ENCODE results near the gene MYO1D.

The MYO1D gene

GRCh38 chr17:32486111-32486700 lies 390.7 kb downstream of the MYO1D start:
- ATAC-seq (replicated peaks): peak; percentile 82

GRCh38 chr17:32485261-32486110 lies 391.4 kb downstream of the MYO1D start:
- Mint-ChIP-seq H3K4me3 (peak overlapping the region; percentile 76 to 80), H3K9me3 (no peaks in the 10 kb centered on the region), H3K27me3 (no peaks in the 10 kb centered on the region), H3K27ac (peak overlapping the region; percentile 59 to 89), H3K4me1 (ENCODE audit: low read depth in 2 of 2) (peaks cover 18 to 38% of the 10 kb centered on the region in 2 donors), H3K36me3 (ENCODE audit: insufficient read depth) (peaks cover 36% of the 10 kb centered on the region)
- DNase-seq: no peak
- no peak for ATAC-seq (replicated peaks)

More at GRCh38 chr17:32486111-32486700, 390.7 kb downstream of the MYO1D start:
- H3K27ac Mint-ChIP-seq: peak overlapping the region; percentile 59 to 89
- peak overlapping the region; percentile 76 to 80 for H3K4me3 Mint-ChIP-seq
- peaks cover 18 to 45% of the 10 kb centered on the region in 2 donors for H3K4me1 Mint-ChIP-seq (ENCODE audit: low read depth in 2 of 2)
- H3K36me3 Mint-ChIP-seq (ENCODE audit: insufficient read depth): peaks cover 31% of the 10 kb centered on the region
- peak; percentile 55 to 68 (median 63) for DNase-seq
- no peaks in the 10 kb centered on the region for H3K27me3 Mint-ChIP-seq
- no peaks in the 10 kb centered on the region for H3K9me3 Mint-ChIP-seq

DNA sequence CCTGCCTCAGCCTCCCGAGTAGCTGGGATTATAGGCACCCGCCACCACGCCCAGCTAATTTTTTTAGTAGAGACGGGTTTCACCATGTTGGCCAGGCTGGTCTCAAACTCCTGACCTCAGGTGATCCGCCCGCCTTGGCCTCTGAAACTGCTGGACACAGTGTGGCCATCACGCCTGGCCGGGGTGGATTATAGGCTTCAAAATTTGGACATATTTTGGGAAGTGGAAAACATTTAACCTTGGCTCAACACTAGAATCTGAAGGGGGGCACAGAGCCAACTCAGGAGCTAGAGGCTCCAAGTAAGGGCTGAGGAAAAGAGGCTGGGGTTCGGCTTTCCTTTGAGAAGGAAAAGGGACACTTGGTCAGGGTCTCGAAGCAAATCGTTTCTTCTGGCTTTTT lies 392.3 kb downstream of the MYO1D start:
- H3K9me3 Mint-ChIP-seq: no peaks in the 10 kb centered on the region
- H3K4me1 Mint-ChIP-seq (ENCODE audit: low read depth in 2 of 2): peaks cover 17 to 30% of the 10 kb centered on the region in 2 donors
- H3K27ac Mint-ChIP-seq: peak overlapping the region in 1 of 2 donors; percentile 2
- DNase-seq: no peak
- H3K27me3 Mint-ChIP-seq: no peaks in the 10 kb centered on the region
- H3K4me3 Mint-ChIP-seq: no peak overlapping the region
- ATAC-seq (replicated peaks): no peak
- peaks cover 44% of the 10 kb centered on the region for H3K36me3 Mint-ChIP-seq (ENCODE audit: insufficient read depth)

- Mint-ChIP-seq H3K4me1 (ENCODE audit: low read depth in 2 of 2) (peaks cover 13 to 25% of the 10 kb centered on the region in 2 donors), H3K9me3 (no peaks in the 10 kb centered on the region), H3K27ac (peak overlapping the region; percentile 2 to 79), H3K36me3 (ENCODE audit: insufficient read depth) (peaks cover 50% of the 10 kb centered on the region), H3K27me3 (no peaks in the 10 kb centered on the region), H3K4me3 (no peak overlapping the region)
- no peak for DNase-seq
- no peak for ATAC-seq (replicated peaks)
These were observed 392.9 kb downstream of the MYO1D start for GRCh38 chr17:32484041-32484461.

GRCh38 chr17:32483451-32484019 lies 393.4 kb downstream of the MYO1D start:
- no peaks in the 10 kb centered on the region for H3K9me3 Mint-ChIP-seq
- H3K27me3 Mint-ChIP-seq: no peaks in the 10 kb centered on the region
- H3K4me3 Mint-ChIP-seq: peak overlapping the region; percentile 18 to 30
- peak; percentile 16 for ATAC-seq (replicated peaks)
- peak overlapping the region; percentile 79 to 86 for H3K27ac Mint-ChIP-seq
- peaks cover 52% of the 10 kb centered on the region for H3K36me3 Mint-ChIP-seq (ENCODE audit: insufficient read depth)
- peak; percentile 25 to 45 (median 28) for DNase-seq
- peaks cover 13 to 19% of the 10 kb centered on the region in 2 donors for H3K4me1 Mint-ChIP-seq (ENCODE audit: low read depth in 2 of 2)

- H3K9me3 Mint-ChIP-seq: no peaks in the 10 kb centered on the region
- no peak overlapping the region for H3K4me3 Mint-ChIP-seq
- no peaks in the 10 kb centered on the region for H3K27me3 Mint-ChIP-seq
- ATAC-seq (replicated peaks): no peak
- H3K27ac Mint-ChIP-seq: peak overlapping the region in 1 of 2 donors; percentile 86
- peaks cover 57% of the 10 kb centered on the region for H3K36me3 Mint-ChIP-seq (ENCODE audit: insufficient read depth)
- H3K4me1 Mint-ChIP-seq (ENCODE audit: low read depth in 2 of 2): peaks cover 5 to 12% of the 10 kb centered on the region in 2 donors
- no peak for DNase-seq
These were observed 394.2 kb downstream of the MYO1D start for GRCh38 chr17:32482568-32483320.

DNA sequence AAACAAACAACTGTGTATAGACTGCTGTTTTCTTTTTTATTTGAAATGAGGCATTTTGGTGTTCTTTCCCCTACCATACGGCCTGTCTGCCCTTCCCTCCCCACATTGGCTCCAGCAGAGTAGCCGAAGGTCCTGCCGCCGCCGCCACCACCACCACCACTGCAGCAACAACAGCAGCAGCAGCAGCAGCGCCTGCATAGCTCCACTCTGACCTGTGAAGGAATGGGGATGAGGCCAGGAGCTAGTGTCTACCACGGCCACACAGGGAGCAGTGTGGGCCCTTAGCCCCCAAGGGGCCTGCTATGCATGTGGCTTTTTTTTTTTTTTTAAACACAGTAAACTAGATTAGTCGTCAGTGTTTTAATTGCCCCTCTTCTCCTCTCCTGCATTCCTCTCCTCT lies 395.7 kb downstream of the MYO1D start:
- no peak for ATAC-seq (replicated peaks)

GRCh38 chr17:32479074-32479617 lies 397.8 kb downstream of the MYO1D start:
- H3K4me3 Mint-ChIP-seq: no peak overlapping the region
- peaks cover 2 to 5% of the 10 kb centered on the region in 2 donors for H3K4me1 Mint-ChIP-seq (ENCODE audit: low read depth in 2 of 2)
- H3K27ac Mint-ChIP-seq: peak overlapping the region in 1 of 2 donors; percentile 6
- peaks cover 88% of the 10 kb centered on the region for H3K36me3 Mint-ChIP-seq (ENCODE audit: insufficient read depth)
- ATAC-seq (replicated peaks) (no peak), DNase-seq (no peak)
- no peaks in the 10 kb centered on the region for H3K9me3 Mint-ChIP-seq
- no peaks in the 10 kb centered on the region for H3K27me3 Mint-ChIP-seq

More for the DNA sequence above, 395.7 kb downstream of the MYO1D start:
- DNase-seq: no peak
- H3K9me3 Mint-ChIP-seq: no peaks in the 10 kb centered on the region
- H3K36me3 Mint-ChIP-seq (ENCODE audit: insufficient read depth): peaks cover 72% of the 10 kb centered on the region
- H3K27me3 Mint-ChIP-seq: no peaks in the 10 kb centered on the region
- no peak overlapping the region for H3K27ac Mint-ChIP-seq
- H3K4me1 Mint-ChIP-seq (ENCODE audit: low read depth in 2 of 2): peaks cover 2 to 8% of the 10 kb centered on the region in 2 donors
- no peak overlapping the region for H3K4me3 Mint-ChIP-seq

DNA sequence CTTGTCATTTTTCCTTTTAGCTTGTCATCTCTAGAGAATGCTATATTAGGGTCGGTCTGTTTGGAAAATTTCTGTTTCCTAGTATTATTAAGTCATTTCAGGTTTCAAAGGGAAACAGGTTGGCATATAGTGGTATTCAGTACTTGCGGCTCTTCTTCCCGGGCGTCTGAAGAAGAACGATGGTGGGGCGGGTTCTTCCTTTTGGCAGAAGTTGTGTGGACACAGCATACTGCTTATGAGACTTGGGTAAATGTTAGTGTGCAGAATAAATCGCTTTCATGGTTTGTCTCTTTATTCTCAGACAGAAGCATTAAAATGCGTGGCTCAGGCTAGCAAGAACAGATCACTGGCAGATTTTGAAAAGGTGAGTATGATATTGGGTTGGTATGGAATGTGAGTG lies 399.7 kb downstream of the MYO1D start:
- Mint-ChIP-seq H3K36me3 (ENCODE audit: insufficient read depth) (peaks cover 89% of the 10 kb centered on the region), H3K9me3 (no peaks in the 10 kb centered on the region), H3K4me3 (no peak overlapping the region), H3K27ac (no peak overlapping the region), H3K27me3 (no peaks in the 10 kb centered on the region), H3K4me1 (ENCODE audit: low read depth in 2 of 2) (peaks cover 0 to 3% of the 10 kb centered on the region in 2 donors)
- no peak for ATAC-seq (replicated peaks)
- DNase-seq: no peak

DNA sequence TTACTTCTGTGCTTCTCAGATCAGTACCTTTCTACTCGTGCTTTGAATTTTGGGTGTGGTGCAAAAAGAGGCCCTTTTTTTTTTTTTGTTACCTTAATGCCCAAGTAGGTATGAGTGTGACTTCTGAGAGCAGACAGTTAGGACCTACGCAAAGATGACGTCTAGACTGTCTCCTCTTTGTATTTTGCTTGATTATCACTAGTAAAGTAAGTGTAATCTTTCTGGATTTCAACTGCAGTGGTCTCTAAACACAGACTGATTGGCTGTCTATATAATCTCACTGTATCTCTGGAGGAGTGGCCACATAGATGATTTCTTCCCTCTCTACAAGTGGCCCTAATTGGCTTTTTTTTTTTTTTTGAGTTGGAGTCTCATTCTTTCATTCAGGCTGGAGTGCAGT lies 401.7 kb downstream of the MYO1D start:
- Mint-ChIP-seq H3K36me3 (ENCODE audit: insufficient read depth) (peaks cover 90% of the 10 kb centered on the region), H3K9me3 (no peaks in the 10 kb centered on the region), H3K27ac (peak overlapping the region in 1 of 2 donors; percentile 26), H3K27me3 (no peaks in the 10 kb centered on the region), H3K4me1 (ENCODE audit: low read depth in 2 of 2) (peaks cover 0 to 3% of the 10 kb centered on the region in 2 donors), H3K4me3 (no peak overlapping the region)
- no peak for DNase-seq
- no peak for ATAC-seq (replicated peaks)

DNA sequence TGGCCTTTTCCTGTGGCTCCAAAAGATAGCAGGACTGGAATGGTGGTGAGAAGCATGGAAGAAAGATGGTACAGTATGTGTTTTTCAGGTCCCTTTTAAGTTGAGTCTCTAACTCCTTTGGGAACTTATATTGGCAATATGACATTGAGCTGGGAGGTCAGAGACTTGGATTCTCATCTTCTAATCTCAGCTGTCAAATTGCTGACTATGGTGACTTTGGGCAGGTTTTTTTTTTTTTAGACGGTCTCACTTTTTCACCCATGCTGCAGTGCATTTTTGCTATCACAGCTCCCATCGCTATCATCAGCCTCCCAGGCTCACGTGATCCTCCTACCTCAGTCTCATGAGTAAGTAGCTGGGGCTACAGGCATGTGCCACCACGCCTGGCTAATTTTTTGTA lies 405.3 kb downstream of the MYO1D start:
- peaks cover 0 to 3% of the 10 kb centered on the region in 2 donors for H3K4me1 Mint-ChIP-seq (ENCODE audit: low read depth in 2 of 2)
- peak overlapping the region in 1 of 2 donors; percentile 23 for H3K27ac Mint-ChIP-seq
- no peaks in the 10 kb centered on the region for H3K27me3 Mint-ChIP-seq
- H3K4me3 Mint-ChIP-seq: no peak overlapping the region
- DNase-seq (no peak), ATAC-seq (replicated peaks) (no peak)
- H3K36me3 Mint-ChIP-seq (ENCODE audit: insufficient read depth): peaks cover 92% of the 10 kb centered on the region
- H3K9me3 Mint-ChIP-seq: no peaks in the 10 kb centered on the region

DNA sequence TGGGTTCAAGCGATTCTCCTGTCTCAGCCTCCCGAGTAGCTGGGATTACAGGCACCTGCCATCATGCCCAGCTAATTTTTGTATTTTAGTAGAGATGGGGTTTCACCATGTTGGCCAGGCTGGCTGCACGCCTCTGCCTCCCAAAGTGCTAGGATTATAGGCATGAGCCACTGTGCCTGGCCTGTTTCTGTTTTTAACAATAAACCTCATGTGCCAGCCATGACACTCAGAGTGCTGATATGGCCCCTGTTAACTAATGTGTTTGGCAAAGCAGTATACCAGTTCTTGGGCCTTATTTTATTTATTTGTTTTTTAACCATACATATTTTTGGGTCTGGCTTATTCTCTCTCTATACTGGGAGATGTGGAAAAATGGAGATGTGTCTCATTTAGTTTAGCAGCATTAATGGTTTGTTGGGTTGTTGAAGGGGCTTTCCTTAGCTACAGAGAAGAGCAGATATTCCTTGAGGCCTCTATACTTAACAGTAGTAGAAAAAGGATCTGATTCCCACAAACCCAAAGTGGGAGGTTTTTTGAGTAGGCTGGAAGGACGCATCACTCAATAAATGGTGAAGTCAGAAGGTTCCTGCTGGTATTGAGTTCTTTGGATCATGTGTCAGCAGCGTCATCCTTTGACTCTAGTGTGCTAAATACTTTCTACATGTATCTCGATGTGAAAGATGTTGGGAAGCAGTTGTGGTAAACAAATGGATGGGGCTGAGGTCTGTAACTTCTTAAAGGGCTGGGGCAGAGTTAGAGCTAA lies 406.3 kb downstream of the MYO1D start:
- H3K4me1 Mint-ChIP-seq (ENCODE audit: low read depth in 2 of 2): peaks cover 0 to 3% of the 10 kb centered on the region in 2 donors
- H3K4me3 Mint-ChIP-seq: no peak overlapping the region
- no peaks in the 10 kb centered on the region for H3K27me3 Mint-ChIP-seq
- H3K9me3 Mint-ChIP-seq: no peaks in the 10 kb centered on the region
- peaks cover 90% of the 10 kb centered on the region for H3K36me3 Mint-ChIP-seq (ENCODE audit: insufficient read depth)
- H3K27ac Mint-ChIP-seq: peak overlapping the region in 1 of 2 donors; percentile 32
- ATAC-seq (replicated peaks) (no peak), DNase-seq (no peak)

Data from effector memory CD8-positive, alpha-beta T cell (primary cell).